ENCODE results near the gene CEP78.

The CEP78 gene

DNA sequence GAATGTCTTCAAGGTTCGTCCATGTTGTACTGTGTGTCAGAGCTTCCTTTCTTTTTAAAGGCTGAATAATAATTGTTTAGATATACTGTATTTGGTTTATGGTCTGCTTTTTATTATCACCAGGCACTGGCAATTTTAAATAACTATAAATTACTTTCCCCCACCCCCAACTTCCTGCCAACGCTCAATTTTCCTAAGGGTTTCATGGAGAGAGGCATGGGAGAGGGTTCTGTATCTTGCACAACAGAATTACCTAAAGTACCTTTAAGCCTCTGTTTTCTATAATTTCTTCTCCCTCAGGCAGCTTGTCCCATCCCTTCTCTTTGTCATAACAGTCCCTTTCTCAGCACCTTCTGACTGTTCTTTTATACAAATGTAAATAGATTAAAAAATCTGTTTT lies 71.5 kb downstream of the CEP78 start:
- TF ChIP-seq, protein P1, sequence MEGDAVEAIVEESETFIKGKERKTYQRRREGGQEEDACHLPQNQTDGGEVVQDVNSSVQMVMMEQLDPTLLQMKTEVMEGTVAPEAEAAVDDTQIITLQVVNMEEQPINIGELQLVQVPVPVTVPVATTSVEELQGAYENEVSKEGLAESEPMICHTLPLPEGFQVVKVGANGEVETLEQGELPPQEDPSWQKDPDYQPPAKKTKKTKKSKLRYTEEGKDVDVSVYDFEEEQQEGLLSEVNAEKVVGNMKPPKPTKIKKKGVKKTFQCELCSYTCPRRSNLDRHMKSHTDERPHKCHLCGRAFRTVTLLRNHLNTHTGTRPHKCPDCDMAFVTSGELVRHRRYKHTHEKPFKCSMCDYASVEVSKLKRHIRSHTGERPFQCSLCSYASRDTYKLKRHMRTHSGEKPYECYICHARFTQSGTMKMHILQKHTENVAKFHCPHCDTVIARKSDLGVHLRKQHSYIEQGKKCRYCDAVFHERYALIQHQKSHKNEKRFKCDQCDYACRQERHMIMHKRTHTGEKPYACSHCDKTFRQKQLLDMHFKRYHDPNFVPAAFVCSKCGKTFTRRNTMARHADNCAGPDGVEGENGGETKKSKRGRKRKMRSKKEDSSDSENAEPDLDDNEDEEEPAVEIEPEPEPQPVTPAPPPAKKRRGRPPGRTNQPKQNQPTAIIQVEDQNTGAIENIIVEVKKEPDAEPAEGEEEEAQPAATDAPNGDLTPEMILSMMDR (IDR thresholded peaks at IDR 0.05) = no peak
- no peak overlapping the region for H3K4me3 ChIP-seq
- DNase-seq (ENCODE audit: low spot score) = no peak
- H3K27ac ChIP-seq = no peak overlapping the region

DNA sequence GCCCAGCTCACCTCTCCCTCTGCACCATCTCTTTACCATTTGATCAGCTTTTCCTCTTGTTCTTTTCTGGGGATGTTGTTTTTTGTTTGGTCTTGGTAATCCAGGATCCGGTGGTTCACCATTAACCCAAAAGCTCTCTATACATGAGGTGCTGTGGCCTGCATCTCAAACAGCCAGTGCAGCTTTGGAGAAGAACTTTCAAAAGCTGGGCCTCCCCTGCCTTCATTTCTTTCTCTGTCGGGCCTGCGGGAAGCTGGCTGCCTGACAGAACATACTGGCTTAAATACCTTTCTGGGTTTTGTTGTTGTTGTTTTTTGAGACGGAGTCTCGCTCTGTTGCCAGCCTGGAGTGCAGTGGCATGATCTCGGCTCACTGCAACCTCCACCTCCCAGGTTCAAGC lies 73.2 kb downstream of the CEP78 start:
- H3K27ac ChIP-seq = no peak overlapping the region
- TF ChIP-seq, protein P1 (IDR thresholded peaks at IDR 0.05) = no peak
- H3K4me3 ChIP-seq = no peak overlapping the region
- peak; percentile 17 for DNase-seq (ENCODE audit: low spot score)

- H3K4me3 ChIP-seq = no peak overlapping the region
- DNase-seq (ENCODE audit: low spot score) = peak; percentile 57
- no peak overlapping the region for H3K27ac ChIP-seq
- TF ChIP-seq, protein P1 (IDR thresholded peaks at IDR 0.05) = no peak
These were observed 75.2 kb downstream of the CEP78 start for GRCh38 chr9:78311075-78311474.

DNA sequence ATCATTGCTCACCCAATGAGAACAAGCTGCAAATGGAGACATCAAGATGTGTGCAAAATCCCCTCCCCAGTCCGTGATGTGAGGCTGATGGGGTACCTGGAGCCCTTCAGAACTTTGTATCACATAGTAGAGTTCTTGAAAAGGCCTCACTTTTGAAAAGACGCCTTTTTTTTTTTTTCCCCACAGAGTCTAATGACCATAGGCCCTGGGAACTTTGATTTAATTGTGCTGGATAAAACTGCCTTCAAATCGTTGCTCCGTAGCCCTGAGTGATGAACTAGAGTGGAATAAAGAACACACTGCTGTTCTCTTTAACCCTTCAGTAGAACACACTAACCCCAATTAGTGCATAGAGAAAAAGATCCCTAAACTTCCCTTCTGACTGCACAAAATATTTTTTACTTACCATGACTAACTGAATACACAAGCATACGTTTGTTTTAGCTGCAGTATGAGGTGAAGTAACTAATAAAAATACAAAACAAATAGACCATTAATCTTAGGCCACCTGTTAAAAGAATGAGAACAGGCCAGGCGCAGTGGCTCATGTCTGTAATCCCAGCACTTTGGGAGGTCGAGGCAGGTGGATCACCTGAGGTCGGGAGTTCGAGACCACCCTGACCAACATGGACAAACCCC lies 76.1 kb downstream of the CEP78 start:
- no peak for DNase-seq (ENCODE audit: low spot score)
- TF ChIP-seq, protein P1 (IDR thresholded peaks at IDR 0.05) = no peak

GRCh38 chr9:78314550-78314949 lies 78.7 kb downstream of the CEP78 start:
- Histone ChIP-seq H3K4me3 (no peak overlapping the region), H3K27ac (no peak overlapping the region)
- peak; percentile 56 for DNase-seq (ENCODE audit: low spot score)
- TF ChIP-seq, protein P1 (IDR thresholded peaks at IDR 0.05) = no peak

More for the DNA sequence above, 76.1 kb downstream of the CEP78 start:
- no peak overlapping the region for H3K4me3 ChIP-seq
- no peak overlapping the region for H3K27ac ChIP-seq

GRCh38 chr9:78314953-78315870 lies 79.3 kb downstream of the CEP78 start:
- peak; percentile 65 for DNase-seq (ENCODE audit: low spot score)
- H3K27ac ChIP-seq = no peak overlapping the region
- H3K4me3 ChIP-seq = no peak overlapping the region
- TF ChIP-seq, protein P1 (IDR thresholded peaks at IDR 0.05) = no peak
